ENCODE results near the gene PDE11A.

DNA sequence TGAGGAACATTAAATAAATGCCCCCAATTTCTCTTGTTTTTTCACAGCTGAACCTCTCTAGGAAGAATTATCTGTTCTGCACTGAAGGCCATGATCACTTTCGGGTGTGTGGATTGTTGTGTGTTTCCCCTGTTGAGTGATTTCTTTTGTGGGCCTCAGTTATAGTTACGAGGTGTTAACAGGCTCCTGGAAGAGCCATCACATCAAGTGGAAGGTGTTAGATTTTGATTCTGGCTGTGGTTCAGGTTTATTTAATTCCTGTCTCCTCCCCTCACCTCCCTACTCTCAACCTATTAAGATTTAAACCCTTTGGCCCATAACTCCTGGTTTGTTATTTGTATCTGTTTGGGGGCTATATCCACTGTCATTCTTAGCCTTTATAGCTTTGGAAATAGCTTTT is 497.2 kb downstream of the PDE11A start:
- TF ChIP-seq, protein P1, sequence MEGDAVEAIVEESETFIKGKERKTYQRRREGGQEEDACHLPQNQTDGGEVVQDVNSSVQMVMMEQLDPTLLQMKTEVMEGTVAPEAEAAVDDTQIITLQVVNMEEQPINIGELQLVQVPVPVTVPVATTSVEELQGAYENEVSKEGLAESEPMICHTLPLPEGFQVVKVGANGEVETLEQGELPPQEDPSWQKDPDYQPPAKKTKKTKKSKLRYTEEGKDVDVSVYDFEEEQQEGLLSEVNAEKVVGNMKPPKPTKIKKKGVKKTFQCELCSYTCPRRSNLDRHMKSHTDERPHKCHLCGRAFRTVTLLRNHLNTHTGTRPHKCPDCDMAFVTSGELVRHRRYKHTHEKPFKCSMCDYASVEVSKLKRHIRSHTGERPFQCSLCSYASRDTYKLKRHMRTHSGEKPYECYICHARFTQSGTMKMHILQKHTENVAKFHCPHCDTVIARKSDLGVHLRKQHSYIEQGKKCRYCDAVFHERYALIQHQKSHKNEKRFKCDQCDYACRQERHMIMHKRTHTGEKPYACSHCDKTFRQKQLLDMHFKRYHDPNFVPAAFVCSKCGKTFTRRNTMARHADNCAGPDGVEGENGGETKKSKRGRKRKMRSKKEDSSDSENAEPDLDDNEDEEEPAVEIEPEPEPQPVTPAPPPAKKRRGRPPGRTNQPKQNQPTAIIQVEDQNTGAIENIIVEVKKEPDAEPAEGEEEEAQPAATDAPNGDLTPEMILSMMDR (conservative IDR thresholded peaks at IDR 0.05) = no peak
- TF ChIP-seq ZFX (IDR thresholded peaks at IDR 0.05) = no peak

All from C4-2B (cell line).